ENCODE measurements around the gene PRKCE.
A peak's percentile ranks its signal among the peaks of the same experiment; 100 is the strongest.

GRCh38 chr2:45786836-45787357 is 135.4 kb downstream of the PRKCE start:
- no peak for TF ChIP-seq ETS1 (IDR thresholded peaks at IDR 0.05)
- peak in 1 of 2 experiments; percentile 53; a peak in 2 of 4 replicates for TF ChIP-seq CTCF (conservative IDR thresholded peaks at IDR 0.05; ENCODE audit: low read depth in 2 of 2)
- no peak for TF ChIP-seq JUNB (IDR thresholded peaks at IDR 0.05; ENCODE audit: unreplicated experiment)
- TF ChIP-seq EZH2phosphoT487 (IDR thresholded peaks at IDR 0.05; ENCODE audit: unreplicated experiment), result no peak
- TF ChIP-seq REST (IDR thresholded peaks at IDR 0.05; ENCODE audit: unreplicated experiment), result no peak
- TF ChIP-seq EZH2 (IDR thresholded peaks at IDR 0.05; ENCODE audit: low read depth, unreplicated experiment), result no peak
- TF ChIP-seq CREB1 (CRISPR knock-in tag; IDR thresholded peaks at IDR 0.05; ENCODE audit: low read depth), result no peak
